ENCODE data around the gene SERPINB4.

SERPINB4 gene

GRCh38 chr18:63624863-63625262 lies 19.2 kb downstream of the SERPINB4 start:
- H3K27me3 ChIP-seq (ENCODE audit: control insufficient read depth, insufficient read depth, low read length), result peaks cover 4% of the 10 kb centered on the region
- H3K9ac ChIP-seq (ENCODE audit: low read depth, low read length), result no peak overlapping the region
- no peak overlapping the region for H3K4me2 ChIP-seq (ENCODE audit: low read length)
- no peak overlapping the region for H3K4me3 ChIP-seq (ENCODE audit: low read length)
- H3K4me1 ChIP-seq (ENCODE audit: control insufficient read depth, insufficient read depth, low read length), result no peaks in the 10 kb centered on the region
- peaks cover 4% of the 10 kb centered on the region for H3K9me3 ChIP-seq (replicated peaks; ENCODE audit: low read length)
- no peaks in the 10 kb centered on the region for H3K36me3 ChIP-seq (ENCODE audit: insufficient read depth, low read length)

DNA sequence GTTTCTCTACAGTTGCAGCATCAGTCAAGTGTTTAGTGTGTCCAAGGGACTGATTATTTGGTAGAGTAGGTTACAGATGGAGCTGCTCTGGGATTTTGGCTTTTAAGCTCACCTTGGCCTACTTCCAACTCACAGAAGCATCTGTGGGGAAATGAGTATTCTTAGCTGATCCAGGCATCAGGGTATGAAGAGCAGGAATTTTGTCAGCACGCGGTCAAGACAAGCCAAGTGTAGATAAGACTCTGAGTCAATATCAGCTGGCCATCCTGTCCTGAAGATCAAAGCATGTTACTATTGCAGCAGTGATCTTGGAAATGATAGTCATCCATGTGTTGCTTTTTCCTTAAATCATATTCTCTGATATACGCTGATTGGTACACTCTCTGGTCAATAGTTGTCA lies 24.4 kb downstream of the SERPINB4 start:
- Histone ChIP-seq H3K4me3 (ENCODE audit: low read length) (no peak overlapping the region), H3K9ac (ENCODE audit: low read depth, low read length) (no peak overlapping the region), H3K36me3 (ENCODE audit: insufficient read depth, low read length) (no peaks in the 10 kb centered on the region), H3K9me3 (replicated peaks; ENCODE audit: low read length) (no peaks in the 10 kb centered on the region), H3K27me3 (ENCODE audit: control insufficient read depth, insufficient read depth, low read length) (peaks cover 5% of the 10 kb centered on the region), H3K4me1 (ENCODE audit: control insufficient read depth, insufficient read depth, low read length) (no peaks in the 10 kb centered on the region), H3K4me2 (ENCODE audit: low read length) (no peak overlapping the region)

GRCh38 chr18:63617915-63618234 lies 26.2 kb downstream of the SERPINB4 start:
- no peak overlapping the region for H3K4me2 ChIP-seq (ENCODE audit: low read length)
- H3K27me3 ChIP-seq (ENCODE audit: control insufficient read depth, insufficient read depth, low read length), result peaks cover 17% of the 10 kb centered on the region
- H3K9ac ChIP-seq (ENCODE audit: low read depth, low read length), result no peak overlapping the region
- H3K4me1 ChIP-seq (ENCODE audit: control insufficient read depth, insufficient read depth, low read length), result no peaks in the 10 kb centered on the region
- H3K4me3 ChIP-seq (ENCODE audit: low read length), result no peak overlapping the region
- no peaks in the 10 kb centered on the region for H3K36me3 ChIP-seq (ENCODE audit: insufficient read depth, low read length)
- H3K9me3 ChIP-seq (replicated peaks; ENCODE audit: low read length), result no peaks in the 10 kb centered on the region

DNA sequence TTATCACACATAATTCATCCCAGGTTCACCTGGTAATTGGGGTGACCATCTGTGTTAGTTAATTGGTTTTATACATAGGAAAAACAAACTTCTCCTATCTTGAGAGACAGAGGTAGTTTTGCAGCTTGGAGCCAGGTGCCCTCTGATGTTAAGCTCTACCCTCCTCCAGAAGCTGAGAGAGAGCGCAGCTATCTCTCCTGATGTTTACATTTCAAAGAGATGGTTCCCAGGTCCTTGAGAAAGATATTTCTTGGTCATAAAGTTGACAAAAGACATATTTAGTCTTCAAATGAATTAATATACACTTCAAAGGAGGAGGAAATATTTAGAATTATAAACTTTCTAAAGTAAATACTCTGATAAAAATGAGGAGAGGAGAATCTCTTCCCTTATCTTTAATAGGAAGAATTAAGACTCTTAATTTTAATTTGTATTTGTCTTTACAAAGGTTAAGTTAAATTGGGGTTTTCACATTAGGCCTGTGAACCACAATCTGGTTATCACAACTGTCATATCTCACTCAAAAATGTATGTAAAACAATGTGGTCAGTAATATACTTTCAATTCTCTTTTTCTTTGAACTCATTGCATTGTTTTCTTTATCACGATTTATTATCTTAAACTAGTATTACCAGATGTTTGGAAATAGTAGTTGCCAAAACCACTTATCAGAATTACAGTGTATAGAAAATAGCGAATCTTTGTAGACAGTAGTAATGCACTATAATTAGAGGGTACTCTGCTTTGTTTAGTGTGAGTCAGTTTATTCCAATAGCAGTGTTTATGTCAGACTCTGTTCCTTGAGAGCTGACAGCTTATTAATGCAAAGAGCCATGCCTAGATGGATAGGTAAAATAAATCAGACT lies 26.8 kb downstream of the SERPINB4 start:
- Histone ChIP-seq H3K27me3 (ENCODE audit: control insufficient read depth, insufficient read depth, low read length) (peaks cover 17% of the 10 kb centered on the region), H3K4me3 (ENCODE audit: low read length) (no peak overlapping the region), H3K4me2 (ENCODE audit: low read length) (no peak overlapping the region), H3K36me3 (ENCODE audit: insufficient read depth, low read length) (no peaks in the 10 kb centered on the region), H3K9me3 (replicated peaks; ENCODE audit: low read length) (no peaks in the 10 kb centered on the region), H3K9ac (ENCODE audit: low read depth, low read length) (no peak overlapping the region), H3K4me1 (ENCODE audit: control insufficient read depth, insufficient read depth, low read length) (no peaks in the 10 kb centered on the region)

DNA sequence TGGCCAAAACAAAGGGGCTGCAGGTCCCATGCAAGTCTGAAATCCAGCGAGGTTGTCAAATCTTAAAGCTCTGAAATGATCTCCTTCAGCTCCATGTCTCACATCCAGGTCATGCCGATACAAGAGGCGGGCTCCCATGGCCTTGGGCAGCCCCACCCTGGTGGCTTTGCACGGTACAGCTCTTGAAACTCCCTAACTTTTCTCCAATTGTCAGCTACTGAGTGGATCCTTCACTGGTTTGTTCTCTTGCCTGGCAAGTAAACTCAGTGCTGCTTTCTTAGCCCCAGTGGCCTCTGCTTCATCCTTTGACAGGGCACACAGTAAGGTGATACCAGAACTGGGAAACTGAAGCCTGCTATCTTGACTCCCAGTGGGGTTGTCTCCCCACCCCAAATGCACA lies 30.6 kb downstream of the SERPINB4 start:
- Histone ChIP-seq H3K4me2 (ENCODE audit: low read length) (no peak overlapping the region), H3K27me3 (ENCODE audit: control insufficient read depth, insufficient read depth, low read length) (peaks cover 12% of the 10 kb centered on the region), H3K4me3 (ENCODE audit: low read length) (no peak overlapping the region), H3K9ac (ENCODE audit: low read depth, low read length) (no peak overlapping the region), H3K4me1 (ENCODE audit: control insufficient read depth, insufficient read depth, low read length) (no peaks in the 10 kb centered on the region), H3K9me3 (replicated peaks; ENCODE audit: low read length) (no peaks in the 10 kb centered on the region), H3K36me3 (ENCODE audit: insufficient read depth, low read length) (no peaks in the 10 kb centered on the region)

GRCh38 chr18:63606526-63606925 lies 37.5 kb downstream of the SERPINB4 start:
- H3K4me3 ChIP-seq (ENCODE audit: low read length), result no peak overlapping the region
- H3K27me3 ChIP-seq (ENCODE audit: control insufficient read depth, insufficient read depth, low read length), result no peaks in the 10 kb centered on the region
- H3K9ac ChIP-seq (ENCODE audit: low read depth, low read length), result no peak overlapping the region
- no peak overlapping the region for H3K4me2 ChIP-seq (ENCODE audit: low read length)
- no peaks in the 10 kb centered on the region for H3K9me3 ChIP-seq (replicated peaks; ENCODE audit: low read length)
- no peaks in the 10 kb centered on the region for H3K36me3 ChIP-seq (ENCODE audit: insufficient read depth, low read length)
- H3K4me1 ChIP-seq (ENCODE audit: control insufficient read depth, insufficient read depth, low read length), result no peaks in the 10 kb centered on the region

DNA sequence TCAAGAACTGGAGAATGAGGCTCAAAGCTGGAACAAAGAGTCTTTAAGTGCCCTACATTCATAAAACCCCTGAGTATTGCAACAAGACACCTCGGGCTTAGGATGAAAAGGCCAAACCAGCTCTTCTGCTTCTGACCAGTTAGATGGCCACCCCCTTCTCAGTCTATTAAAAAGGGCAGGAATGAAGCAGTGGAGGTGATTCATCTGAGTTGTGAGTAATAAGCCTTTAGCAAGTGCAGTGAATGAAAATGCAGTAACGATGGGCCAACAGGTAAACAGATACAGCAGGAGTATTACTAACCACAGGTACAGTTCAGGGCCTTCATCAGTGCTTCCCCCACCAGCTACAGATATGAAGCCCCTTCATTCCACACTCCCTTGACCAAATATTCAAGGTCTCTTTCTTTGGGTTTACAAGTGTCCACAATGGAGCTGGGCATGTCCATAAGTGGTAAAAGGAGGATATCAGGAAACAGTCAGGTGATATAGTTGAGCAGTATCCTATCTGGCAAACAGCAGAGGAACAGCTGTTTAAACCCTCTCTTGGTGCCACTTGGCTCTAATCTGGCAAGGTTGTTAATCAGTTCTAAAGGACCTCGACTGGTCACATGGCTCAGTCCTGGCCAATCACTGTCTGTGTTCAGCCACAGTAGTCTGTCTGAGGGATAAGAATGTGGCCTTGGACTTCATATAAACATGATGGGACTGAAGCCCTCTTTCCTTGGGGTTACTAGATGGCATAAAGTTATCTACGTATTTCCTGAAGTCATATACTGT lies 39.1 kb downstream of the SERPINB4 start:
- H3K27me3 ChIP-seq (ENCODE audit: control insufficient read depth, insufficient read depth, low read length), result no peaks in the 10 kb centered on the region
- no peak overlapping the region for H3K4me2 ChIP-seq (ENCODE audit: low read length)
- H3K4me1 ChIP-seq (ENCODE audit: control insufficient read depth, insufficient read depth, low read length), result no peaks in the 10 kb centered on the region
- no peak overlapping the region for H3K9ac ChIP-seq (ENCODE audit: low read depth, low read length)
- no peaks in the 10 kb centered on the region for H3K9me3 ChIP-seq (replicated peaks; ENCODE audit: low read length)
- no peak overlapping the region for H3K4me3 ChIP-seq (ENCODE audit: low read length)
- no peaks in the 10 kb centered on the region for H3K36me3 ChIP-seq (ENCODE audit: insufficient read depth, low read length)

DNA sequence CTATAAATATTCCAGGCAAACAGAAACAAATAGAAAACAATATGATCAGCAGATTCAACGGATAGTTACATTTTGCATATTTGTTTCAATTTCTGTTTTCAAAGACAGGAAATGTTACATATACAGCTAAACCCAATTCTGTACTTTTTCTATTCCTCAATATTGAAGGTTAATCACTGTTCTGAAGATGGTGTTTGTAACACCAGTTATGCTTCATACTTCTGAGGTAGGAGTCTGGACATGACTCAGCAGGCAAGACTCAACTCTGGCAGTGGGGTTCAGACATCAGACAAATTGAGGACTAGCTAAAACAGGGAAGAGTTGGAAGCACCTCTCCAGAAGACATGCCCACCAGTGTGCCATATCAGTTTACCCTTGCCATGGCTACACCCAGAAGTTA lies 40.3 kb downstream of the SERPINB4 start:
- no peaks in the 10 kb centered on the region for H3K27me3 ChIP-seq (ENCODE audit: control insufficient read depth, insufficient read depth, low read length)
- no peak overlapping the region for H3K4me2 ChIP-seq (ENCODE audit: low read length)
- H3K4me1 ChIP-seq (ENCODE audit: control insufficient read depth, insufficient read depth, low read length), result no peaks in the 10 kb centered on the region
- no peak overlapping the region for H3K9ac ChIP-seq (ENCODE audit: low read depth, low read length)
- H3K9me3 ChIP-seq (replicated peaks; ENCODE audit: low read length), result no peaks in the 10 kb centered on the region
- H3K36me3 ChIP-seq (ENCODE audit: insufficient read depth, low read length), result no peaks in the 10 kb centered on the region
- no peak overlapping the region for H3K4me3 ChIP-seq (ENCODE audit: low read length)

GRCh38 chr18:63603355-63603754 lies 40.7 kb downstream of the SERPINB4 start:
- no peak overlapping the region for H3K4me3 ChIP-seq (ENCODE audit: low read length)
- H3K4me1 ChIP-seq (ENCODE audit: control insufficient read depth, insufficient read depth, low read length), result no peaks in the 10 kb centered on the region
- no peaks in the 10 kb centered on the region for H3K27me3 ChIP-seq (ENCODE audit: control insufficient read depth, insufficient read depth, low read length)
- no peaks in the 10 kb centered on the region for H3K9me3 ChIP-seq (replicated peaks; ENCODE audit: low read length)
- H3K36me3 ChIP-seq (ENCODE audit: insufficient read depth, low read length), result no peaks in the 10 kb centered on the region
- H3K4me2 ChIP-seq (ENCODE audit: low read length), result no peak overlapping the region
- no peak overlapping the region for H3K9ac ChIP-seq (ENCODE audit: low read depth, low read length)

DNA sequence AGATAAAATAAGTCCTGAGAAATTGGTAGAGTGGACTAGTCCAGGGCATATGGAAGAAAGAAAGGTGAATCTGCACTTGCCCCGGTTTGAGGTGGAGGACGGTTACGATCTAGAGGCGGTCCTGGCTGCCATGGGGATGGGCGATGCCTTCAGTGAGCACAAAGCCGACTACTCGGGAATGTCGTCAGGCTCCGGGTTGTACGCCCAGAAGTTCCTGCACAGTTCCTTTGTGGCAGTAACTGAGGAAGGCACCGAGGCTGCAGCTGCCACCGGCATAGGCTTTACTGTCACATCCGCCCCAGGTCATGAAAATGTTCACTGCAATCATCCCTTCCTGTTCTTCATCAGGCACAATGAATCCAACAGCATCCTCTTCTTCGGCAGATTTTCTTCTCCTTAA lies 47.1 kb downstream of the SERPINB4 start:
- peaks cover 13% of the 10 kb centered on the region for H3K27me3 ChIP-seq (ENCODE audit: control insufficient read depth, insufficient read depth, low read length)
- H3K4me1 ChIP-seq (ENCODE audit: control insufficient read depth, insufficient read depth, low read length), result no peaks in the 10 kb centered on the region
- H3K4me3 ChIP-seq (ENCODE audit: low read length), result no peak overlapping the region
- no peaks in the 10 kb centered on the region for H3K36me3 ChIP-seq (ENCODE audit: insufficient read depth, low read length)
- no peak overlapping the region for H3K9ac ChIP-seq (ENCODE audit: low read depth, low read length)
- H3K9me3 ChIP-seq (replicated peaks; ENCODE audit: low read length), result no peaks in the 10 kb centered on the region
- H3K4me2 ChIP-seq (ENCODE audit: low read length), result no peak overlapping the region

- H3K9me3 ChIP-seq (replicated peaks; ENCODE audit: low read length), result no peaks in the 10 kb centered on the region
- H3K4me3 ChIP-seq (ENCODE audit: low read length), result no peak overlapping the region
- H3K36me3 ChIP-seq (ENCODE audit: insufficient read depth, low read length), result no peaks in the 10 kb centered on the region
- H3K4me1 ChIP-seq (ENCODE audit: control insufficient read depth, insufficient read depth, low read length), result no peaks in the 10 kb centered on the region
- no peak overlapping the region for H3K4me2 ChIP-seq (ENCODE audit: low read length)
- H3K9ac ChIP-seq (ENCODE audit: low read depth, low read length), result no peak overlapping the region
- peaks cover 13% of the 10 kb centered on the region for H3K27me3 ChIP-seq (ENCODE audit: control insufficient read depth, insufficient read depth, low read length)
Measured at GRCh38 chr18:63592471-63592870, 51.6 kb downstream of the SERPINB4 start.

DNA sequence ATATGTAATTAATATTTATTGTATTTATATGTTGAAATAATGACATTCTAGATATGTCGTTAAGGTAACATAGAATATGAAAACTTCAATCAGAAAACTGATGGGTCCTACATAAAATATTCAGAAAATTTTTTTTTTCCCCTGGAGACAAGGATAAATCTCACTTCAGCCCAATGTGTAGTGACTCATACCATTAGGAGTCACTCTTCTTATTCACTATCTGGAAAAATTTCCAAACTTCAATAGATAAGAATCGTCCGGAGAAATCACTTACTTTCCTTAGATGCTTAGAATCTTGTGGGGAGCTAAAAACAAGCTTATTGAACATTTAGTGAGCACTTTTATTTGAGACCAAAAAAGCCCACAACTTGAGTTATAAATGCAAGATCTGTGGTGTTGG lies 52.3 kb downstream of the SERPINB4 start:
- Histone ChIP-seq H3K4me1 (ENCODE audit: control insufficient read depth, insufficient read depth, low read length) (no peaks in the 10 kb centered on the region), H3K36me3 (ENCODE audit: insufficient read depth, low read length) (no peaks in the 10 kb centered on the region), H3K27me3 (ENCODE audit: control insufficient read depth, insufficient read depth, low read length) (peaks cover 13% of the 10 kb centered on the region), H3K9ac (ENCODE audit: low read depth, low read length) (no peak overlapping the region), H3K4me3 (ENCODE audit: low read length) (no peak overlapping the region), H3K4me2 (ENCODE audit: low read length) (no peak overlapping the region), H3K9me3 (replicated peaks; ENCODE audit: low read length) (no peaks in the 10 kb centered on the region)
